Mucosa of stomach (tissue), 1 donor: ENCODE measurements around the gene ASXL2.
"Not testable (repeated sequence)": the region's sequence is repeated elsewhere in the genome, so short reads cannot be mapped to it uniquely, and the experiment has no call there.

Source experiments
- H3K27me3 ChIP-seq: one replicate; pipeline ENCODE4 v1.7.0; 2013; ENCODE audit warnings: mild to moderate bottlenecking, low read length; ENCODE audit not compliant: control insufficient read depth, insufficient read depth
- H3K36me3 ChIP-seq: one replicate; pipeline ENCODE4 v1.7.0; 2013; ENCODE audit warnings: low read length; ENCODE audit not compliant: control insufficient read depth, insufficient read depth
- H3K4me1 ChIP-seq: one replicate; pipeline ENCODE4 v1.7.0; 2013; ENCODE audit warnings: mild to moderate bottlenecking, low read length; ENCODE audit not compliant: control insufficient read depth, insufficient read depth
- H3K4me3 ChIP-seq: one replicate; pipeline ENCODE4 v1.7.0; 2013; ENCODE audit warnings: low read length
- H3K9ac ChIP-seq: one replicate; pipeline ENCODE4 v1.7.0; 2013; ENCODE audit warnings: mild to moderate bottlenecking, low read length, moderate library complexity
- H3K9me3 ChIP-seq: one replicate; pipeline ENCODE4 v1.7.0; 2013; ENCODE audit warnings: mild to moderate bottlenecking, low read length, moderate library complexity; ENCODE audit not compliant: control insufficient read depth
- donor health status: Pancreatic carcinoma.

The ASXL2 gene

DNA sequence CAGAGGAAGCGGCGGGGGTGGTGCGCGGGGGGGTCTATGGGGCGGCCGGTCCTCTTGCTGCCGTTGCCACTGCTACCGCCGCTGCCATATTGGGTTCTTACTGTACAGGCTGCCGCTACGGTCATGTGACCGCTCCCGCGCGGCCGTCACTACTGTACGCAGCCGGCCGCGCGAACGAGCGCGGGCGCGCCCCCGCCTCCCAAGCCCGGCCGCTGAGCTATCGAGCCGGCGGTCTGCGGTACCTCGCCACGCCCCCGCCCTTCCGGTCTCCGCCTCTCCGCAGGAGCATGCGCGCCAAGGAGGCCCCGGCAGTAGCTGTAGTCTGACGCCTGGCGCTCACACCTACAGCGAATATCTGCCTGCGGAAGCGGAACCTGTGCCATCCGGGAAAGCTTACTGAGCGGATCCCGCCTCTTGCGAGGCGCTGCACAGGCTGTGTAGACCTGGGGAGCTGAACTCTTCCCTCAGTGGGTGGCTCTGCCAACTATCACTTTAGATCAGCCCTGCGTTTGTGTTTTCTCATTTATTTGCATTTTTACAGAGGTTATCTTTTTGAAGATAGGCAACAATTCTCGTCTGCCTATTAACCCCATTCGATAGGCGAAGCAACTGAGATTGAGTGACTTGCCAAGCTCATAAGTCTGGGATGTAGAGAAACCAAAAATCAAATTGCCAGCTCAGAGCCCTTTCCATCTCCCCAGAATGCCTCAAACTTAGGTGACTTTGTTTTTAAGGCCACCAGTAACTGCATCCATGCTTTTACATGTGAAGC lies at the start of gene ASXL2:
Gene ASXL2, minus strand, starts transcription at position 127 of the 772 bp plus-strand sequence. CDS start 265 bp downstream, outside the sequence.
- H3K9ac ChIP-seq, result peak within 1 kb of the TSS; percentile 95
- no peaks in the 10 kb centered on the region for H3K36me3 ChIP-seq
- H3K9me3 ChIP-seq, result no peaks in the 10 kb centered on the region
- H3K4me3 ChIP-seq, result peak within 1 kb of the TSS; percentile 44
- H3K4me1 ChIP-seq, result peaks cover 4% of the 10 kb centered on the region
- H3K27me3 ChIP-seq, result no peaks in the 10 kb centered on the region

DNA sequence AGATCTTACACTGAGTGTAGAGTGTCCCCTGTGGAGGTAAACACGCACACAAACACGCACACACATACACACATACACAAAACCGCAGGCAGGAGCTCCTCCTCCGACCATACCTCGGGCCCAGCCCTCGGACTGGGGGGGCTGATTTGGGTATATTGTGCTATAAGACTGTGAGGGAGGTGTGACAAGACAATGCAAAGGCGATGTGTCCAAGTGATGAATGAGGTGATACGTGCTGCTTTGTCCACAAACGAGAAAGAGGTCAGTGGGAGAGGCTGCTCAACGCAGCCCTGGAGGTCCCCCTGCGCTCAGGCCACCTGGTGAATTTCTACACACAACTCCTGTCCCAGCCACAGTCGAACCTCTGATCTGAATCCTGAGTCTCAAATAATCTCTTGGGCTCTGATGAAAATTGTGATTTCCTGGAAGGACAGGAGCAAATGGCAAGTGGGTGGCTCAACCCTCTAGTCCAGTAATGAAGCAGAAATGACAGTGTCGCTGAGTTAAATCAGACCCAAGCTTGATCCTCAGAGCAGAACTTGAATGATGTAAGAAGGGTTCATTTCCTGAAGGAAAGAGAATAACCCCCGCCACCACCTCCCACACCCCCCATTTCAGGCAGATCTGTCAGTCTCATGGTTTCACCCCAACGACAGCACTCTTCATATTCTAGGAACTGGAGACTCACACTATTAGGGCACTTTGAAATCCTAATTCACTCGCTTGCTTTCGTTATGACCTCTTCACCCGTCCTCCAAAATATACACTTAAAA lies 48.9 kb upstream of the ASXL2 start:
- no peak overlapping the region for H3K9ac ChIP-seq
- no peaks in the 10 kb centered on the region for H3K36me3 ChIP-seq
- no peak overlapping the region for H3K4me3 ChIP-seq
- H3K27me3 ChIP-seq, result no peaks in the 10 kb centered on the region
- H3K9me3 ChIP-seq, result no peaks in the 10 kb centered on the region
- H3K4me1 ChIP-seq, result no peaks in the 10 kb centered on the region

DNA sequence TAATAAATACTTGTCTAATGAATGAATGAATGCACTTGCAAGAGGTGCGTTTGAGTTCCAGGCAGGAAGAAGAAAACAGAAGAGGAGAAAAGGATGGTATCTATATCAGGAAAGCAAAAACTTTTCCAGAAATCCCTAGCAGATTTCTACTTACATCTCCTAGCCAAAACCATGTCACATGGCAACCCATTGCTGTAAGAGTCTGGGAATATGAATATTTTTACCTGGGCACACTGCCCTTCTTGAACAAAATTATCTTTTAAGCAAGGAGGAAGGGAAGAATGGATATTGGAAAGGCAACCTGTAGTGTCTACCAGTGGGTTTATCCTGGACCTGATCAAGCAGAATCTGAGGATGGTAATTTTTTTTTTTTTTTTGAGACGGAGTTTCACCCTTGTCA lies 44.2 kb upstream of the ASXL2 start:
- Histone ChIP-seq H3K27me3 (no peaks in the 10 kb centered on the region), H3K9ac (no peak overlapping the region), H3K9me3 (no peaks in the 10 kb centered on the region), H3K4me1 (no peaks in the 10 kb centered on the region), H3K4me3 (no peak overlapping the region), H3K36me3 (no peaks in the 10 kb centered on the region)

DNA sequence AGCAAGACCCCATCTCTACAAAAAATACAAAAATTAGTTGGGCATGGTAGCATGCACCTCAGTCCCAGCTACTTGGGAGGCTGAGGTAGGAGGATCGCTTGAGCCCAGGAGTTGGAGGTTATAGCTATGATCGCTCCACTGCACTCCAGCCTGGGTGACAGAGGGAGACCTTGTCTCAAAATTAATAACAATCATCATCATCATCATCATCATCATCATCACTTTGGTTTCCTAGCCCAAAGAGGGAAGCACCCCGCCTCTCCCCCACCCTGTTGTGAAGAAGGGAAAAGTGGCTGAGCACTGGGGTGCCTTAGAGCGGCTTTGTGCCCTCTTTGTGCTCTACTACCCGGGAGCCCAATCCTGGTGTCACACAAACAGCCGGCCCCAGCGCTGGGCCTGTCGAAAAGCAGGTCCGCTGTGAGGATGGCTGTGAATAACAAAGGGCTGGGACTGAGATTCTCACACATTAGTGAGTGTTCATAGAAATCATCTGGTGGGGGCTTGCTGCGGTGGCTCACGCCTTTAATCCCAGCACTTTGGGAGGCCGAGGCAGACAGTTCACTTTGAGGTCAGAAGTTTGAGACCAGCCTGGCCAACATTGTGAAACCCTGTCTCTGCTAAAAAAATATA lies 42.6 kb upstream of the ASXL2 start:
- no peaks in the 10 kb centered on the region for H3K27me3 ChIP-seq
- H3K4me3 ChIP-seq, result no peak overlapping the region
- no peaks in the 10 kb centered on the region for H3K4me1 ChIP-seq
- H3K9ac ChIP-seq, result no peak overlapping the region
- H3K9me3 ChIP-seq, result no peaks in the 10 kb centered on the region
- H3K36me3 ChIP-seq, result no peaks in the 10 kb centered on the region

DNA sequence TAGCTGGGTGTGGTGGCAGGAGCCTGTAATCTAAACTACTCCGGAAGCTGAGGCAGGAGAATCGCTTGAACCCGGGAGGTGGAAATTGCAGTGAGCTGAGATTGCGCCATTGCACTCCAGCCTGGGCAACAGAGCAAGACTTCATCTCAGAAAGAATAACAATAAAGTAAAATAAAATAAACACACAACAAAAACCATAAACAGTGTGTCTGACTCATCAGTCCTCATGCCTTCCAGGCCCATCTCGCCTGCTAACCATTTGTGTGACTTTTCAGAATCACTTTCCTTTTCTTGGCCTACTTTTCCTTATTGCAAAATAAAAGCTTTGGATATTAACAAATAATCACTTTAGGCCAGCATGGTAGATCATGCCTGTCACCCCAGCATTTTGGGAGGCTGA lies 42.0 kb upstream of the ASXL2 start:
- Histone ChIP-seq H3K4me1 (no peaks in the 10 kb centered on the region), H3K27me3 (no peaks in the 10 kb centered on the region)

DNA sequence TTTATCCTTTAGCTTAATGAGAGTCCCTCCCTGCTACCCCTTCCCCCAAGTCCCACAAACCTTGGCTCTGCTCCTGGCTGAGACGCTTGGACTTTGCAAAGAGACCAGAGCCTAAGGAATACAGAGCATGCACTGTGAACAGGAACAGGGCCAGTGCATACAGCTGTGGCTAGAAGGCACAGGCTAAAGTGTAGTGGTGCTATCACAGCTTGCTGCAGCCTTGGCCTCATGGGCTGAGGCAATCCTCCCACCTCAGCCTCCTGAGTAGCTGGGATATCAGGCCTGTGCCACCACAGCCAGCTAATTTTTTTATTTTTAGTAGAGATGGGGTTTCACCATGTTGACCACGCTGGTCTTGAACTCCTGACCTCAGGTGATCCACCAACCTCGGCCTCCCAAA lies 39.5 kb upstream of the ASXL2 start:
- no peaks in the 10 kb centered on the region for H3K36me3 ChIP-seq
- no peaks in the 10 kb centered on the region for H3K9me3 ChIP-seq
- H3K9ac ChIP-seq, result no peak overlapping the region

More for the DNA sequence above, 42.0 kb upstream of the ASXL2 start:
- Histone ChIP-seq H3K36me3 (no peaks in the 10 kb centered on the region), H3K9ac (no peak overlapping the region), H3K9me3 (no peaks in the 10 kb centered on the region), H3K4me3 (no peak overlapping the region)

DNA sequence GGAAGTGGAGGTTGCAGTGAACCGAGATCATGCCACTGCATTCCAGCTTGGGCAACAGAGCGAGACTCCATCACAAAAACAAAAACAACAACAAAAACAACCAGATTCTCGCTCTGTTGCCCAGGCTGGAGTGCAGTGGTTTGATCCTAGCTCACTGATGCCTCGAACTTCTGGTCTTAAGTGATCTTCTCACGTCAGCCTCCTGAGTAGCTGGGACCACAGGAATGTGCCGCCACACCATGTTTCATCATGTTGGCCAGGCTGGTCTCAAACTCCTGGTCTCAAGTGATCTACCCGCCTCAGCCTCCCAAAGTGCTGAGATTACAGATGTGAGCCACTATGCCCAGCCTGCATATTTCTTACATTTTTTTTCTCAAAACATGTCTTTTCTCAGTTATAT lies 39.1 kb upstream of the ASXL2 start:
- not testable (repeated sequence) for H3K36me3 ChIP-seq, H3K4me1 ChIP-seq, H3K4me3 ChIP-seq, H3K9ac ChIP-seq, H3K9me3 ChIP-seq, H3K27me3 ChIP-seq

More for the DNA sequence above, 39.5 kb upstream of the ASXL2 start:
- H3K4me1 ChIP-seq, result no peaks in the 10 kb centered on the region
- no peaks in the 10 kb centered on the region for H3K27me3 ChIP-seq
- no peak overlapping the region for H3K4me3 ChIP-seq

DNA sequence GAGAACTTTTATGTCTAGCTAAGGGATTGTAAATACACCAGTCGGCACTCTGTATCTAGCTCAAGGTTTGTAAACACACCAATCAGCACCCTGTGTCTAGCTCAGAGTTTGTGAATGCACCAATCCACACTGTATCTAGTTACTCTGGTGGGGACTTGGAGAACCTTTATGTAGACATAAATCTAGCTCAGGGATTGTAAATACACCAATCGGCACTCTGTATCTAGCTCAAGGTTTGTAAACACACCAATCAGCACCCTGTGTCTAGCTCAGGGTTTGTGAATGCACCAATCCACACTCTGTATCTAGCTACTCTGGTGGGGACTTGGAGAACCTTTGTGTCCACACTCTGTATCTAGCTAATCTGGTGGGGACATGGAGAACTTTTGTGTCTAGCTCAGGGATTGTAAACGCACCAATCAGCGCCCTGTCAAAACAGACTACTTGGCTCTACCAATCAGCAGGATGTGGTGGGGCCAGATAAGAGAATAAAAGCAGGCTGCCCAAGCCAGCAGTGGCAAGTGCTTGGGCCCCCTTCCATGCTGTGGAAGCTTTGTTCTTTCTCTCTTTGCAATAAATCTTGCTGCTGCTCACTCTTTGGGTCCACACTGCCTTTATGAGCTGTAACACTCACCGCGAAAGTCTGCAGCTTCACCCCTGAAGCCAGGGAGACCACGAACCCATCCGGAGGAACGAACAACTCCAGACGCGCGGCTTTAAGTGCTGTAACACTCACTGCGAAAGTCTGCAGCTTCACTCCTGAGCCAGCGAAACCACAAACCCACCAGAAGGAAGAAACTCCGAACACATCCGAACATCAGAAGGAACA lies 37.9 kb upstream of the ASXL2 start:
- not testable (repeated sequence) for H3K4me3 ChIP-seq, H3K4me1 ChIP-seq, H3K9me3 ChIP-seq, H3K27me3 ChIP-seq, H3K36me3 ChIP-seq, H3K9ac ChIP-seq

DNA sequence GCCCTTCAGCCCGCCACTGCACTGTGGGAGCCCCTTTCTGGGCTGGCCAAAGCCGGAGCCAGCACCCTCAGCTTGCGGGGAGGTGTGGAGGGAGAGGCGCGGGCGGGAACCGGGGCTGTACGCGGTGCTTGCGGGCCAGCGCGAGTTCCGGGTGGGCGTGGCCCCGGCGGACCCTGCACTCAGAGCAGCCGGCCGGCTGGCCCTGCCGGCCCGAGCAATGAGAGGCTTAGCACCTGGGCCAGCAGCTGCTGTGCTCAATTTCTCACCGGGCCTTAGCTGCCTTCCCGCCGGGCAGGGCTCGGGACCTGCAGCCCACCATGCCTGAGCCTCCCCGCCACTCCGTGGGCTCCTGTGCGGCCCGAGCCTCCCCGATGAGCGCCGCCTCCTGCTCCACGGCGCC lies 37.1 kb upstream of the ASXL2 start:
- H3K27me3 ChIP-seq, H3K4me1 ChIP-seq, H3K9me3 ChIP-seq, H3K4me3 ChIP-seq, H3K36me3 ChIP-seq, H3K9ac ChIP-seq: not testable (repeated sequence)

DNA sequence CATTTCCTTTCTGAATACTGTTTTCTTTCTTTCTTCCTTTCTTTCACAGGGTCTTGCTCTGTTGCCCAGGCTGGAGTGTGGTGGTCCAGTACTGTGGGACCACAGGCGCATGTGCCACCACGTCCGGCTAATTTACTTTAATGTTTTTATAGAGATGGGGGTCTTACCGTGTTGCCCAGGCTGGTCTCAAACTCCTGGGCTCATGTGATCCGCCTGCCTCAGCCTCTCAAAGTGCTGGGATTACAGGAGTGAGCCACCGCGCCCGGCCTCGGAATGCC lies 35.3 kb upstream of the ASXL2 start:
- not testable (repeated sequence) for H3K4me1 ChIP-seq, H3K4me3 ChIP-seq, H3K36me3 ChIP-seq, H3K27me3 ChIP-seq, H3K9me3 ChIP-seq, H3K9ac ChIP-seq

DNA sequence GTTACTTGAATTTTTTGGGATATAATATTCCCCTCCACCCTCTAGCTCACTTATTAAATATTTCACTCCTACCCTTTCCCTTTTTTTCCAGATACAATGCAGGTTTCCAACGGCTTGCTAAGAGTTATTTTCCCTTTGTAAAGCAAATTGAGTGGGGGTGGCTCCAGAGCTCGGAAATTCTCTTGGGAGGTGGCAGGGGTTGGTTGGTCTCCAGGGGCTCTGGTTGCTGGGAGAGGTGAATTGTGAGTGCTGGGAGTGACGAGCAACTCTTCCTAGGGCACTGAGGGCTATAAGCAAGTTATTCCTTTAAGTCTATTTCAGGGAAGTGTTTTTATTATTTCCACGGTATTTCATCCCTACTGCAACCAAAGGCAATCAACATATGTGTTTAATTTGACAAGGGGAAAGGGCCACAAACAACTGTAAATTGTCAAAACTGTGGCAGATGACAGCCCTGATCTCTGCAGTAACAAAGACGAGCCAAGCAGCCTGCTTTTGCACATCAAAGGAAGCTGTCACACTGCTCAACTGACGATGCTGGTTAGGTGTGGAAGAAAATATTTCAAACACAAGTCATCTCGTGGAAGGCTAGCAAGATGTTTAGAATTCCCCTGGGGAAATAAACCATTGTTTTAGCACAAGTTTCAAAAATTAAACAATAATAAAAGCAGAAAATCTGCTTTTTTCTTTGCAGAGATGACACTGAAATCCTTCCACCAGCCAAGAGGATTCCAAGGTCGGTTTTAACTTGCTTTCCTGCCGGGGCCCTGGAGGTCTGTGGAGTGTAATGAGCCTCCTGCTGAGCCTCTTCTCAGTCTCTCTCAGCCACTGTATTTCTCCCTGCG lies 34.8 kb upstream of the ASXL2 start:
- no peak overlapping the region for H3K4me3 ChIP-seq
- no peaks in the 10 kb centered on the region for H3K27me3 ChIP-seq
- H3K4me1 ChIP-seq, result no peaks in the 10 kb centered on the region
- no peaks in the 10 kb centered on the region for H3K9me3 ChIP-seq
- no peaks in the 10 kb centered on the region for H3K36me3 ChIP-seq
- H3K9ac ChIP-seq, result no peak overlapping the region
